Thymus (tissue), 11 donors: ENCODE data around the gene NOP58. TPM values are rescaled to one million over a fixed set of nuclear protein-coding genes. Genes with fewer than 3 reads are reported as not detected.
"Not testable (repeated sequence)": the region's sequence is repeated elsewhere in the genome, so short reads cannot be mapped to it uniquely, and the experiment has no call there.

Experiments
- DNase-seq, 9 donors: peaks; one replicate each; pipeline ENCODE4 v3.0.0-alpha.2; 2013; ENCODE audit warnings: low spot score in 9 of 9, low read depth in 6 of 9, missing footprints in 1 of 9
- H3K27ac ChIP-seq, 2 donors: one replicate each; pipeline ENCODE4 v1.5.1; 2013; ENCODE audit warnings: control low read depth in 1 of 2, low read depth in 1 of 2, low read length in 1 of 2, mild to moderate bottlenecking in 1 of 2, moderate library complexity in 1 of 2
- H3K27me3 ChIP-seq, 2 donors: one replicate each; pipeline ENCODE4 v1.5.1; 2013; ENCODE audit warnings: low read length in 1 of 2; ENCODE audit not compliant: control insufficient read depth in 2 of 2, insufficient read depth in 1 of 2
- H3K36me3 ChIP-seq, 2 donors: one replicate each; pipeline ENCODE4 v1.5.1; 2013; ENCODE audit warnings: low read length in 1 of 2, mild to moderate bottlenecking in 1 of 2, moderate library complexity in 1 of 2; ENCODE audit not compliant: control insufficient read depth in 2 of 2, insufficient read depth in 2 of 2
- H3K4me1 ChIP-seq, 2 donors: one replicate each; pipeline ENCODE4 v1.5.1; 2013; ENCODE audit warnings: low read length in 2 of 2; ENCODE audit not compliant: control insufficient read depth in 2 of 2, insufficient read depth in 2 of 2
- H3K4me3 ChIP-seq, 2 donors: one replicate each; pipeline ENCODE4 v1.5.1; 2013; ENCODE audit warnings: low read length in 2 of 2, control low read depth in 1 of 2, mild to moderate bottlenecking in 1 of 2
- H3K9me3 ChIP-seq, 2 donors: one replicate each; pipeline ENCODE4 v1.5.1; 2013; ENCODE audit warnings: low read length in 1 of 2, mild to moderate bottlenecking in 1 of 2; ENCODE audit not compliant: control insufficient read depth in 2 of 2, insufficient read depth in 1 of 2
- WGBS: extraction: QIAGEN DNeasy Blood & Tissue Kit; methylation state at CpG from one replicate; pipeline ENCODE4 v1.1.7; 2013; 5-methylcytosine and 5-hydroxymethylcytosine counted together
- polyA plus RNA-seq: library from polyadenylated mRNA; stranded (reverse); fragments of 200-250 nt; gene quantifications from one replicate; pipeline ENCODE4 v1.2.3, GENCODE V29; 2013
- total RNA-seq: library from RNA; stranded (reverse); fragments of 120-200 nt; gene quantifications from one replicate; pipeline ENCODE4 v1.2.4, GENCODE V29; 2013
- donor health status: healthy.

NOP58 gene
- total and polyA plus RNA-seq, 2 donors, result 94.9 to 114 TPM

DNA sequence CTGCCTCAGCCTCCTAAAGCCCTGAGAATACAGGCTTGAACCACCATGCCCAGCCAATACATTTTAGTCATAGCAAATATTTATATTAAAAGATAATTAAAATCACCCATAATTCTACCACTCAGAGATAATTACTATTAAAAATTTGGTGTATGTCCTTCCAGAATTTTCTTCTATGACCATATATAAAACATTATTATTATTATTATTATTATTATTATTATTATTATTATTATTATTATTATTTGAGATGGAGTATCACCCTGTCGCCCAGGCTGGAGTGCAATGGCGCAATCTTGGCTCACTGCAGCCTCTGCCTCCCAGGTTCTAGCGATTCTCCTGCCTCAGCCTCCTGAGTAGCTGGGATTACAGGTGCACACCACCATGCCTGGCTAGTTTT lies 54.8 kb downstream of the NOP58 start:
- not testable (repeated sequence) for H3K4me1 ChIP-seq, H3K4me3 ChIP-seq, DNase-seq, H3K9me3 ChIP-seq, H3K27ac ChIP-seq, H3K27me3 ChIP-seq, H3K36me3 ChIP-seq
- 100% methylated on average over 3 of the region's 3 CpGs for WGBS

DNA sequence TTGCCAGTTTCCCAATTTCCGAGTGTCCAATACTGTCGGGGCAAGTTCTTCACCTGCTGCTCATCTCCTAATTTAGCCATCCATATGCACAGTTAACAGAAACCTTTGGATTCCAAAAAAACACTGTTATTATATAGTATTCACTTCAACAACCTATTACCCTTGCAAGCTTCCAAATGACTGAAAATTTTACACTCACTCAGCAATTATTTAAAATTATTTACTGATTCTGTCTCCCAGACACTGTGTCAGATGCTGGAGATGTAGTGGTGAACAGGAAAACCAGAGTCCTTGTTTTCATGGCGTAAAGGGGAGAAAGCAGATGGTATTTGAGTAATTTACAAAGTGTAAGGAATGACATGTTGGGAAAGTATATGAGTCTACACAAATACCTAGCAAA lies 56.9 kb downstream of the NOP58 start:
- no peak for DNase-seq
- no peak overlapping the region for H3K27ac ChIP-seq
- H3K4me1 ChIP-seq, result no peaks in the 10 kb centered on the region
- no peak overlapping the region for H3K4me3 ChIP-seq
- H3K36me3 ChIP-seq, result peaks cover 0 to 9% of the 10 kb centered on the region in 2 donors
- H3K9me3 ChIP-seq, result no peaks in the 10 kb centered on the region
- 98% methylated on average over 3 of the region's 3 CpGs for WGBS
- no peaks in the 10 kb centered on the region for H3K27me3 ChIP-seq

DNA sequence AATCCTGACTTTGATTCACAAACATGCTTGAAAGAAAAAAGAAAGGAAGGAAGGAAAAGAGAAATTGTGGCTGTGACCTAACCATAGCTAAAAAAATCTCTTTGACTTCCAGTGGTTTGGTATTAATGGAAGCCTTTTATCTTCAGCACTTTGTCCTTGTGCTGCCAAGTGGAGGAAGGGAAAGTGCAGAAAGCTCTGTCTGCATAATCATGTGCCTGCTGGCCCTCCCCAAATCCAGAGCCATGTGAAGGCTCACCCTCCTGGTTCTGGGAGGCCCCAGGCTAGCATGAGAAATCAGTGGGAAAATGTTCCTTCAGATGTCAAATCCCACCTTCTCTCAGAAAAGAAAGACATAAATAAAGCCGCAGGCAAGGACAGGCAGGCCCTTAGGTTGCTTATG lies 62.3 kb downstream of the NOP58 start:
- Histone ChIP-seq H3K9me3 (no peaks in the 10 kb centered on the region), H3K36me3 (peaks cover 0 to 2% of the 10 kb centered on the region in 2 donors), H3K4me1 (no peaks in the 10 kb centered on the region), H3K27me3 (no peaks in the 10 kb centered on the region), H3K4me3 (no peak overlapping the region), H3K27ac (no peak overlapping the region)
- 95% methylated on average over 1 of the region's 1 CpG for WGBS
- no peak for DNase-seq

DNA sequence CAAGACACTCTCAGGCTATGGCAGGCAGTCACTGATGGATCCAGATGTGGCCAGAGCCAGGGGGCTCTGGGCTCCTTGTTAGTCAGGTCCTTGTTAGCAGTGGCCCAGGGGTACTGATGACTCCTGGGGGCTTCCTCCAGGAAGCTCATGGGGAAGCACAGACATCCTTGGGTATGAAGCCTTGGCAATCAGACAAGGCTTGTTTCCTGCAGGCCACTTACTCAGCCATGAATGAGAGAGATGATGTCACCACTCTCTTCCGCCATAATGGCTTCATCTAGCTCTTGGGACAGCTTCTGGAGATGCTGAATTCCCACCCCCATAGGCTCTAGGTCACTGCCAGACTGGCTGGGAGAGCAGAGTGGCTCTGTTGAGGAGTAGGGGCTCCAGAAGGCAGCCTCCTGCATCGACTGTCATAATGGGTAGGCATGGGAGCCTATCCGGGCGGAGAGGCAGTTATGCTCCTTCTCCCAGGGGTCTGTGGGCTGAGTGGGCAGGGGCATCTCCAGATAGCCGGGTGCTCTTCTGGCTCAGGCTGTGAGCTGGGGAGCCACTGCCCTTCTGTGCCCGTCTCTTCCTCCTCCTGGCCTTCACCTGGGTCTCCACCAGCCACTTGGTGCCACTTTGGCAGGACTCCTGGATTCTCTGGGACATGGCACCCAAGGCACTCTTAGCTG lies 70.4 kb downstream of the NOP58 start:
- H3K4me1 ChIP-seq, result no peaks in the 10 kb centered on the region
- 97% methylated on average over 6 of the region's 6 CpGs for WGBS
- no peaks in the 10 kb centered on the region for H3K9me3 ChIP-seq
- H3K36me3 ChIP-seq, result no peaks in the 10 kb centered on the region
- H3K27me3 ChIP-seq, result no peaks in the 10 kb centered on the region
- no peak overlapping the region for H3K4me3 ChIP-seq
- no peak for DNase-seq
- H3K27ac ChIP-seq, result no peak overlapping the region

DNA sequence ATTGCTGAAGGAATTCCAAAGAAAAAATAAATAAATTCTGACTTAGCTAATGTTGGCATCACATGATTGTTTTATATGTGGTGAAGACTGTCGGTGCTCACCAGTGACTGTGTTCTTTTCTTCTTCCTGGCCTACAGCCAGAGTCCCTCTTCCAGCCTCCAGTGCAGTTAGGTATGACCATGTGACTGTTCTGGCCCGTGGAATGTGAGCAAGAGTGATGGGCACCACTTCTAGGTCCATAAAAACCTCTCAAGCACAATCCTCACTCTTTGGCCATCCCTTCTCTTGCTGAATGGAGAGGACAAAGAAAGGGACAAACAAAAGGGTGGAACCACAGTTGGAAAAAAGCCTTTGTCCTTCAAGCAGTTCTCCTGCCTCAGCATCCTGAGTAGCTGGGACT lies 71.6 kb downstream of the NOP58 start:
- Histone ChIP-seq H3K9me3 (no peaks in the 10 kb centered on the region), H3K4me1 (no peaks in the 10 kb centered on the region), H3K4me3 (no peak overlapping the region), H3K27ac (no peak overlapping the region), H3K27me3 (no peaks in the 10 kb centered on the region), H3K36me3 (no peaks in the 10 kb centered on the region)
- no peak for DNase-seq
- WGBS, result 58% methylated on average over 2 of the region's 2 CpGs

DNA sequence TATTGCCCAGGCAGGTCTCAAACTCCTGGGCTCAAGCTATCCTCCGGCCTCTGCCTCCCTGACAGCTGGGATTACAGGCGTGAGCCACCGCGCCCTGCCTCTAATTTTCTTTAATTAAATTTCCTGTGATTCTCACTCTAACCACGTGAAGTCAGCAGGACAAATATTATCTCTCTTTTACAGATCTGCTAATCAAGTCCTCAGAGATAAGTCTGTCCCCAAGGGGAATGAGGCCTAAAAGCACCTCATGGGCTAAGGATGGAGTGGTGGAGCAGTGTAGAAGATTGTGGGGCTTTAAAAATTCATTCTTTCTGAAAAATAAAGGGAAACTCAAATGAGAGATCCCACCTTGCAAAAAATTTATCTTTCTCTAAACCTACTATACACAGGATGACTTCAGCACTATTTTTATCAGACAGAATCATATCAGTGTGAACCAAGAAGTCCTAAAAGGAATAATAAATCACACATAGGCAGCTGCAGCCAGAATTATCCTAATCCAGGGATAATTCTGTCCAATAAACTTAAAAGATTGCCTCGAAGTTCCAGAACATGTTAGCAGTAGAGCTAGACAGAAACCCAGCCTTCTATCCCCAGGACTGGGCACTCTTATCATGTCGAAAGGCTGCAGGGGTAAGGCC lies 72.3 kb downstream of the NOP58 start:
- Histone ChIP-seq H3K4me3 (no peak overlapping the region), H3K27me3 (no peaks in the 10 kb centered on the region), H3K36me3 (no peaks in the 10 kb centered on the region), H3K4me1 (no peaks in the 10 kb centered on the region), H3K27ac (no peak overlapping the region), H3K9me3 (no peaks in the 10 kb centered on the region)
- 93% methylated on average over 7 of the region's 7 CpGs for WGBS
- no peak for DNase-seq

DNA sequence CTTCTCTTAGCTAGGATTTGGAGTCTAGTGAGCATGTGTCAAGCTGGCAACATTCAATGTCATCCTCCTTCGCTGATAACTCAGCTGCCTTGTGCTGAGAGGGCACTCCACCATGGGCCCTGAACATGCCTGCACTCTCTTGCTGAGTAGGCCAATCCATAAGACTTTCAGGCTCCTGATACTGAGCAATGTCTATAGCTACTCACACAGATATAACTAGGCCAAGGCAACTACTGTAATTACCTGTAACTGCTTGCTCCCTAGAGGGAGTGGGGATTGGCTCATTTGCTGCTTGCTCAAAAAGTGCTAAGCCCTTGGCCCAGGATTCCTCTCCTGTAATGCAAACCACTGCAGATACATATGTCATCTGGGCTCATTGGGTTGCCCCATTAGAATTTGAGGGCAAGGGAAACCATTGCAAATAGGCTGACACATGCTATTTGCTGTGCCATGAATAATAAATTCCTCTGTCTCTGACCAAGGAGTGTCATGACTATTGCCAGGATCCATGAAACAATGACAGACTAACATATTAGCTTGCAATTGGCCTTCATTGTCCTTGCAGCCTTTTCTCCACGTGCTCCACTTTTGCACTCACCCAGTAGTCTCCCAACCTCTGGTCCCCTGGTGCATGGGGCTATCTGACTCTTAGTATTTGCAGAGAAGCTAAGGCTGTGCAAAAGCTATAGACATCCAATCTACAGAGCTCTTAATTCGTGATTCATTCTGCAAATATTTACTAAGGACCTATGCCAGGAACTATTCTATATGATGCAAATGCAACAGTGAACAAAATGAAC lies 73.7 kb downstream of the NOP58 start:
- H3K36me3 ChIP-seq, result no peaks in the 10 kb centered on the region
- no peak for DNase-seq
- H3K4me3 ChIP-seq, result no peak overlapping the region
- H3K4me1 ChIP-seq, result no peaks in the 10 kb centered on the region
- H3K9me3 ChIP-seq, result no peaks in the 10 kb centered on the region
- H3K27me3 ChIP-seq, result no peaks in the 10 kb centered on the region
- H3K27ac ChIP-seq, result no peak overlapping the region
- WGBS, result 91% methylated on average over 3 of the region's 3 CpGs

DNA sequence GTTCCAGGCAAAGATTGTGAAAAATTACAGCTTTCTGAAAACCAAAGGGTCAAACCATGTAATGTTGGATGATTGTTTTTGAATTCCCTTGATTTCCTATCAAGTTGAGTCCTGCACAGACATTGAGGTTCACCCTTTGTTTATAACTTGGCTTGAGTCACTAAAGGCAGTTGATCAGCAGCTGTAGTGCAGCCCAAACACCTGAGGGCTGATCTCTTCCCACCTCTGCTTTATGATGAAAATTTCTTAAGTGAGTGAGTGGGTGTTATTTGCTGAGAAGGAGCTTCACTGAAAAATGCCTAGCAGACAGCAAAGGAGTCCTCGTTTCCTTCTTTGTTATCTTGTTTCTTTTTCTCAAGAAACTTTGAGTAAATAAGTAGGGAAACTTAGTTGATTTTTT lies 78.6 kb downstream of the NOP58 start:
- Histone ChIP-seq H3K36me3 (no peaks in the 10 kb centered on the region), H3K9me3 (no peaks in the 10 kb centered on the region)
- WGBS, result 80% methylated on average over 1 of the region's 1 CpG

DNA sequence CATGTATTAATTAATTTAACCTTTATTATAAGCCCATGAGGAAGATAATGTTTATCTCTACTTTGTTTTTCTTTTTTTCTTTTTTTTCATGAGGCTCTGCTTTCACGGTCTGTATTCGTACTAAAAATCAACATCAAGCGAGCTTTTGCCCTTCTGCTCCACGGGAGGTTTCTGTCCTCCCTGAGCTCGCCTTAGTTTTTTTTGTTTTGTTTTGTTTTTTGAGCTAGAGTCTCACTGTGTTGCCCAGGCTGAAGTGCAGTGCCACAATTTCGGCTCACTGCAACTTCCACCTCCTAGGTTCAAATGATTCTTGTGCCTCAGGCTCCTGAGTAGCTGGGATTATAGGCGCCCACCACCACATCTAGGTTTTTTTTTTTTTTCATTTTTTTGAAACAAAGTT lies 80.6 kb downstream of the NOP58 start:
- Histone ChIP-seq H3K27ac (no peak overlapping the region), H3K4me1 (no peaks in the 10 kb centered on the region), H3K36me3 (no peaks in the 10 kb centered on the region), H3K4me3 (no peak overlapping the region), H3K9me3 (no peaks in the 10 kb centered on the region), H3K27me3 (no peaks in the 10 kb centered on the region)
- WGBS, result 97% methylated on average over 7 of the region's 7 CpGs
- DNase-seq, result no peak

More for the DNA sequence above, 78.6 kb downstream of the NOP58 start:
- no peak overlapping the region for H3K4me3 ChIP-seq
- no peak for DNase-seq
- H3K27me3 ChIP-seq, result no peaks in the 10 kb centered on the region
- H3K4me1 ChIP-seq, result no peaks in the 10 kb centered on the region
- H3K27ac ChIP-seq, result no peak overlapping the region
